GM19372 (cell line): ENCODE data around the gene H1-8.

Source experiments
- ATAC-seq: cut with Tn5 transposase; IDR thresholded peaks from one replicate; pipeline ENCODE4 v1.9.1; 2021; ENCODE audit warnings: mild to moderate bottlenecking, low read depth, moderate library complexity; ENCODE audit not compliant: unreplicated experiment

The H1-8 gene

DNA sequence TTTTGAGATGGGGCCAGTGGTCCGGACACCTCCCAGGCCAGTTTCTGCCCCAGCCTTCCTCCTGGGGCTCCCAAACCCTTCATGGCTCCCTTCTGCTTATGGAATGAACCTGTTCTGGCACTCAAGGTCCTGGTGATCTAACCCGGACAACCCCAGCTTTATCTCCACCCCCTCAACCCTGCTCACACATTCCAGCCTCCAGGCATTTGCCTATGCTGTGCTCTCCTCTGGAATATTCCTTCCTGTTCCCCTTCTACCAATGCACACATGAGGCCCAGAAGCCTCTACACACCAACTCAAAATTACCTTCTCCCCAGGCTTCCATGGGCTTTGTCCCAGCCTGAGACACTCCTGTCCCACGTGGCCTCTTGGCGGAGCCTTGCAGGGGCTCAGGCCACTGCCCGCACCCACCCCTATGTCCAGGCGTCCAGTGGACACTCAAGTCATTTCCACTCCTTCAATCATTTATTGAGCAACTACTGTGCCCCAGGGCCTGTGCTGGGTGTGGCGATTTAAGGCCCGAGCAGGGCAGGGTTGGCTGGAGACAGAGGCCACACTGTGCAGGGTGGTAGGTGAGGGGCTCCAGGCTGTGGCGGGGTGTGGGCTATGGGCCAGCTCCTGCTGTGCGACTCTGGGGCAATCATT, 44.7 kb downstream of the H1-8 start:
- no peak for ATAC-seq

DNA sequence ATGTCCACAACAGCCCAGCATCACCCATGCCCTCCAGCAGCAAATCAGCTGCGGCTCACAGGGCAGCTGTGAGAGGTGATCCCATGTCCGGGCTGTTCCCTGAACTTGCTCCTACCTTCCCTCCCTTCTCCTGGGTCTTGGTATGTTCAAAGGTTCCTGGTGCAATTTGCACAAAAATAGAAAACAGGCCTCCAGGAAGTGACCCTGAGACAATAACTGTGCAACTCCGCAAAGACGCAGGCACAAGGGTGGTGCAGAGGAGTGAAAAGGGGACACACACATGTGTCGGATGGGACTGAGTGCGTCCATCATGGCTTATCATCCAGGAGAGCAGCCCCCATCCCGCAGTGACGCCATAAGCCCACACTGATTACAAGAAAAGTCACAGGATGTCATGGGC, 47.2 kb downstream of the H1-8 start:
- no peak for ATAC-seq

DNA sequence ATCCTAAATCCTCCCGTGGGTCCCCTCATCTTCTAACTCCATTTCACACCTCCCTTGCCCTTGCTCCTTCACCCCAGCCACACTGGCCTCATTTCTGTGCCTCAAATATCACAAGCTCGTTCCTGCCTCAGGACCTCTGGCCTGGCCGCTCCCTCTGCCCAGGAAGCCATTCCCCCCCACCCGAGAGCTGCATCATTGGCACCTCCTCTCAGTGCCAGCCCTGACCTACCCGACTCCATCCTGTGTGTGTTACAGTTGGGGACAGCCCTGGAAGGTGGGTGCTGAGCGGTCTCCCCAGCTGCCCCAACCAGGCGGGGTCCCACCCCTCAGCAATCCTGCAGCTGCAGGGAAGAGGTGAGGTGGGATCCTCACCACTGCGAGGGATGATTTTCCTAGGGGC, 49.0 kb downstream of the H1-8 start:
- no peak for ATAC-seq

DNA sequence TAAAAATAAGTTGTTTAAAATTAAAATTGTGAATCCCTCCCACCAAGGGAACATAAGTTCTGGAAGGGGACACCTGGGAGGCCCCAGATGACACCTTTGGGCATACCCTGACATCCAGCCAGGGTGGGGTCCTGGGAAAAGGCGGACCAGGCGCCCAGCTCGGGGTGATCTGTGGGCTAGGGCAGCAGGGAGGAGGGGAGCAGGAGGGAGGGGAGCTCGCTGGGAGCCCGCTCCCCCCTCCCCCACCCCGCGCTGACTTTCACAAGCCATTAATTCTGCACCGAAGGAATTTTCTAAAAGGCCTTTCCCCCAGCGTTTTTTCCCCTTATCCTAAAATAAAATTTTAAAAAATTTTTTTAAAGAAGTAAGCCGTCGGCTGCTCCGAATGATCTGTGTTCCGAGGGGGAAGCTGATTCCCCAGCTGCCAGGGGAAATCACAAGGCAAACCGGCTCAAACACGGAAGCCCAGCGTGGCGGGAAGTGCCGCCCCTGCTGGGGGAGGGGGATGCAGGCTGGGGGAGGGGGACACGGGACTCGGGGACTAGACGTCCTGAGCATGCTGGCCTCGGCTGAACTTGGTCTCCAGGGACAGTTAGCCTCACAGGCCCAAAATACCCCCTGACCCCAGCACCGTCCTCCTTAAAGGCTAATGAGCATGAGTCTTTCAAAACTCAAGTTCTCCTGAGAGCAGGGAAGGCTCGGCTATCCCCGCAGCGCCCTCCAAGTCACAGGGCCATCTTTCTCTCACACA, 49.6 kb downstream of the H1-8 start:
- ATAC-seq = no peak

DNA sequence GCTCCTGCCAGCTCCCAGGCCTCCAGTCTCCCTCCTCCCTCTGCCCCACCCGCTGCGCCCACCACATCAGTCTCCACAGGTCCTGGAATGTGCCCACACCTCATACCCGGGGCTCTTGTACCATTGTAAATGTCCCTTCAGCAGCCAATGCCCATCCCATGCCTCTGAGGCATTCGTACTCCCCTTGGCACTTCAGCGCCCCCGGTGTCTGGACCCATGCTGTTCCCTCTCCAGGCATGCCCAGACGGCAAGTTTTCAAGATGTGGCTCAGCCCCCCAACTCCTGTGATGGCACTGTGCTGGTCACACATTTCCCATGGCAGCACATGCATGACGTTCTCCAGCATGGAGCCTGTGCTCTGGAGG, 50.2 kb downstream of the H1-8 start:
- no peak for ATAC-seq

DNA sequence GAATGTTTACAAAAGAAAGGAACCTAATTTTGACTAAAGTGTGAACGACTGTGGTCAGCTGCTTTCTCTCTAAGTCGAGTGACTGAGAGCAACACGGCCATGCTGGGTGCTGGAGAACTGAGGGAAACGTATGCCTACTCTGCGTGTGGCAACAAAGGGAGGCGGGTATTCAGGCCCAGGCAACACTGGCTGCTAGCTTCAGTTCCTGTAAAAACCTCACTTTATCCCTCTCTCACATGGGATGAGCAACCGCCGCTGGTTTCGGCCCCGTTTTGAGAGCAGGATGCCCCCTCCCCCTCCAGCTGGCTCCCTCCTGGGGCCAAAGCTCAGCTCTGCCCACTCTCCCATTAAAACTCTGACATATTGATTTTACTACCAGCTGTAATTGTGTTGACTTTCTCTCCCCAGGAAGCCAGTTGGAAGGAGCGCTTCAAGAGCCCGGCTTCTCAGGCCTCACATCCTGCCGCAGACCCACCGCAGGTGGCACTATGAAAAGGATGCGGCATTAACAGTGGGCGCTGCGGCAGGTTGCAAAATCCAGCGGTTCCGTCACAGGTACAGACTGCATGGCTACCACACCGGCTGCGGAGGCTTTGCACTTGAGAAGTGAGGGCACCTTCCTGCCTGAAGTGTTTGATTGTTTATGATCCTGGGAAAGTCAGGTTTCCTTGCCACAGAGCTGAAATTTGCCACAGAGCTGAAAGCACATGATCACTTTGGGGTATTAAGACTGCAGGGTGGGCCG, 50.8 kb downstream of the H1-8 start:
- no peak for ATAC-seq

DNA sequence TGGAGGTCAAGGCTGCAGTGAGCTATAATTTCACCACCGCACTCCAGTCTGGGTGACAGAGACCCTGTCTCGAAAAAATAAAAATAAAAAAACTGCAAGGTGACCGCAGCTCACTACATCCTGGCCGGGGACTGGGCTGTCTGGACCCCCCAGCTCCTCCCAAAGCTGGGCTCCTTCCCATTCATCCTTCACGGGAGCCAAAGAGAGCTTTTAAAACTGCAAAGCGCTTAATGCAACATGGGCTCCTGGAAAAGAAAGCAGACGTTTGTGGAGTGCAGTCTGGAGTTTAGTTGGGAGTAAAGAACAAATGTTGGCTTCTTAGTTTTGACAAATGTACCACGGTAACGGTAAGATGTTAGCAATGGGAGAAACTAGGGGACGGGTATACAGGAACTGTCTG, 51.4 kb downstream of the H1-8 start:
- ATAC-seq = no peak

DNA sequence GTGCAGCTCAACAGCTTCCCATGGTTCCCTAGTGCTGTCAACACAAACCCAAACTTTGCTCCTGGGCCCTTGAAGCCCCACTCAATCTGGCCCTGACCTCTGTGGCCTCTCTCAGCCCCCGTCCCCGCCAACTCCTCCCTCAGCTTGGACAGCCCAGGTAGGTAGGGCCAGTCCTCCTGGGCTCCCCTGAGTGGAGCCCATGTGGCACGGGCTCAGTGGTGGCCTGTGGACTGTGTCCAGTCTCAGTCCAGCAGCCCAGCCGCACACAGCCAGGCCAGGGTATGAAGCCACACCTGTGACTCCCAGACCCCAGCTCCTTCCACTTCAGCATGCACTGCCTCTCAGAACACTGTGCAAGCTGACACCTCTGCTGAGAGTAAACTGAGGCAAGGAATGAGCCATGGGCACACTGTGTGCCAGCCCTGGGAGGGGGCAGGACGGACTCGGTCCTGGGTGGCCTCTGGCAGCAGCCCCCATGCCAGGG, 52.0 kb downstream of the H1-8 start:
- ATAC-seq = no peak

DNA sequence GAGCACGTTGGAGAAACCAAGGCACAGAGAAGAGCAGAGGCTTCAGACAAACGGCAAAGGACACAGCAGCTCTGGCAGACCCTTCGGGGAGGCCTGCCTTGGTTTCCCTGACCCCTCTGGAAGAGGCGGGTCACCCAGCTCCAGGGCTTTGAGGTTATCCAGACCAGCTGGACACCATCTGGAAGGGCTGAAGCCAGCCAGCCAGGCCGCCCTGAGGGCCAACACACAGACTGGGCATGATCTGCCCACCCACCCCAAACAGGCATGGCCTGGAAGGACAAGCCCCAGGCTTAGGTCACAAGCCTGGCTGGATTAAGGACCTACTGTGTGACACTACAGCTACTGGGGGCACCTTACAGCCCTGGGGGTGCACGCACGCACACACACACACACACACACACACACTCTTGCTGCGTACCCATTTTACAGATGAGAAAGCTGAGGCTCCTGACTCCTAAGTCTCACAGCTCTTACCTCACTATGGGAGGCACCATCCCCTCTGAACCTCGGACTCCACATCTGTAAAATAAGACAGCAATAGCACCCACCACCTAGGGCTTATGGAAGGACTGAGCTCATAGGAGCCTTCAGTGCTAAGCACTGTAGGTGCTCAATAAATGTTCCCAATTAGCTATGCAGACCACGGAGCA, 52.7 kb downstream of the H1-8 start:
- ATAC-seq = no peak

DNA sequence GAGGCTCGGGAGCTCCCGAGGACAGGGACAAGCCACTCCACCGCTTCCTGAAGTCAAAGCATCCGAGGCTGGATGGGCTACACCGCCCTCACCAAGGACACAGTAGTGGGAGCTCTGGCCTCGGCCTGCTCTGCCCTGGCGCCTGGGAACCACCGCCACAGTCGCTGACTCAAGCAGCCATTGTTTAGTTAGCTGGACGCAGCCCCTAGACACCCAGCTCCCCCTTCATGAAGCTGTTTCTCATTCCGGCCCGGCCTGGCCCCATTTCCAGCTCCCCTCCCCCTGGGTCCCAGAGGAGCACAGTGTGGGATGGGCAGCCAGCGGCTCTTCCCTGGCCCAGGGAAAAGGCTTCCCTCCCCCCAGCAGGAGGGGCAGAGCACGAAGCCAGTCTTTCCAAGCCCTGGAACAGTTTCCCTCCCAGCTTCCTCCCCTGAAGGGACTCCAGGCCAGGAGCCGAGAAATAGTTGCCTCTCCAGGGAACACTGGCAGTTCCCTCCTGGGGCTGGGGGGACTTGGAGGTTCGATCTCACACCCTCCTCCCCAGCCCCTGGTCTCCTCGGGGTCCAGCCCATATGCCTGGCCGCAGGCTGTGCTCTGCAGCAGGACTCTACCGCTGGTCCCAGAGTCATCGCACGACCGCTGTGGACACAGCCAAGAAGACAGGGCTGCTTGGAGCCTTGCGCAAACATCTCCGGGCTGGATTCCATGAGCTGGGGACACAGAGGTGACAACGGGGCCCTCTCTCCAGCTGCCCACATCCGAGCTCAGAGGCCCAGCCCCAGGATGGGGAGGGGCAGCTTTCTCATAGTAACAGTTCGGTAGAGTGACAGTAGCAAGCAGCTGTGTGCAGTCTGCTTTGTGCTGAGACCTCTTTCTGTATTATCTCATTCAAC, 53.5 kb downstream of the H1-8 start:
- no peak for ATAC-seq

DNA sequence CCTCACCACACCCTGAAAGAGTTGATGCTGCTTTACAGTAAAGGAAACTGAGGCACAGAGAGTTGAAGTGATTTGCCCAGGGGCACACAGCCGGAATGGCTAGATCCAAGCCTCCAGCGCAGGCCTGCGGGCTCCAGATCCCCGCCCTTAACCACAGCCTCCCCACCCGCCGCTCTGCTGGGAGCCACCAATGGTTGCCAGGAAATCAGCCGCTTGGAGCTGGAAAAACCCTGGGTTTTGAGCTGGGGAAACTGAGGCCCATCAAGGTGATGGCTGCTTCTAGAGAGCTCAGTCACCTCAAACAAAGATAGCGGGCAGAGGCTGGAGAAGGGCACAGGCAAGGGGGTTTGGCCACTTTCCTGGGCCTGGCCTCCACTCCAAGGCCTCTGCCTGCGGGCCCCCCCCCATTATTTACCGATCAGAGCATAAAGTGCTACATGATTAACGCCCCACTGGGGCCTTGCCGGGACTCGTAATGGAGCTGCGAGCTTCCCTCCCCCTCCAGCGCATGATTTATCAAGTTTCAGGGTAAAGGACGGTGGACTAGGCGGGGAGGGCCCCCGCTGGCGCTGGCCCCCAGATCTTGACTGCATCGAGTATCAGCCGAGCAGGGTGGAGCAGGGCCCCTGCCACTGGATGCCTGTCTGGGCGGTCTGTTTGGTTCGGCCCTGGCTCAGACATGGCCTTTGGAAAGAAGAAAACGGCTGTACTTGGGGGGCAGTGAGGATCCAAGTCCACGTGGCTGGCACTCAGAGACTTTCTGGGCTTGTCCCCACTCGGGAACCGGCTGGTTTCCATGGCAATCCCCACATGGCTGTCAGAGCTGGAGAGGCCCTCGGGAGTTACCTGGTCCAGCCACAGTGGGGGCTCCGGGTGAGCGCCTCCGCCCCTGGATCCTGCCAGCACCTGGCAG, 54.4 kb downstream of the H1-8 start:
- ATAC-seq = no peak

DNA sequence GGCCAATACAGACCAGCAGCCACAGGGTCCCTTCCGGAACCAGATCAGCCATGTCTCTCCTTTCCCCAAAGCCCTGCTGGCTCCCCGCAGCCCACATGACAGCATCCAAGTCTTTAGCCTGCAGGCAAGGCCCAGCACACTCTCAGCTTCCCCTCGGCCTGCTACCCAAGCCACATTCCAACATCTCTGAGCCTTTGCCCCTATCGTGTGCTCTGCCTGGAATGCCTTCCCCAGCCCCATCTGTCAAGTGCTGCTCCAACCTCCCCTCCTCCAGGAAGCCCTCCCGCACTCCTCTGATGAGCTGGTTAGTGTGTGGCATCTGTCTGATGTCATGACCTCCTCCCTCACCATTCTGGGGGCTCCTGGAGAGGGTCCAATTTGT, 55.0 kb downstream of the H1-8 start:
- ATAC-seq = no peak

DNA sequence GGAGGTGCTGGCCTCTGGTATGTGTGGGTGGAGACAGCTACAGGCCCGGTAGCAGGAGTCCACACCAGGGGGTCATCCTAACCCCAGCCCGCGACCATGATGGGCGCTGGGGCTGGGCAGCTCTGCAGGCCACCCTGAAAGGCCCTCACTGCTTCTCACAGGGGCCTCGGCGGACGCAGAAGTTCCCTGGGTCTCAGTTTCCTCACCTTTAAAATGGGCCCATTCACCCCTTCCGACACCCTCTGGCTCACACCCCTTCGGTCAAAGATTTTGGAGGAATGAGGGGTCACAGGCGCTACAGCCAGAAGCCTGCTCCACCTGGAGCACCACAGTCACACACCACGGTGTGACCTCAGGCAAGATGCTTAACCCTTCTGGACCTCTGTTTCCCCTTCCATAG, 55.5 kb downstream of the H1-8 start:
- no peak for ATAC-seq

DNA sequence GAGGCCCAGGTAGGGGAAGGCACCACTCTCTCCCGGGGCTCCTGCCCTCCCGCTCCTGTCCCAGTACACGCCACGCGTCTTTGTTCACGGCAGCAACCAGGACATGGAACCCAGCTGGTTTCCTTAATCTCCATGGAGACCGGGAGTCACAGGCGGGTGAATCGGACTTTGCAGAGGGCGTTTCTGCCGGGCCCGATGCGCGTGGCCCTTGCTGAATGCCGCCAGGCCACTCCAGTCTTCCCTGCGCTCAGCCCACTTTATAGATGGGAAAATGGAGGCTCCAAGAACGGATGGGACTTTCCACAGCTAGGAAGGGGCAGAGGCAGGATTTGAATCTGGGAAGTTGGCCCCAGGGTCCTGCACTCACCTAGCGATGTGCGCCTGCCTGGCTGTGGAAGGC, 56.1 kb downstream of the H1-8 start:
- no peak for ATAC-seq

DNA sequence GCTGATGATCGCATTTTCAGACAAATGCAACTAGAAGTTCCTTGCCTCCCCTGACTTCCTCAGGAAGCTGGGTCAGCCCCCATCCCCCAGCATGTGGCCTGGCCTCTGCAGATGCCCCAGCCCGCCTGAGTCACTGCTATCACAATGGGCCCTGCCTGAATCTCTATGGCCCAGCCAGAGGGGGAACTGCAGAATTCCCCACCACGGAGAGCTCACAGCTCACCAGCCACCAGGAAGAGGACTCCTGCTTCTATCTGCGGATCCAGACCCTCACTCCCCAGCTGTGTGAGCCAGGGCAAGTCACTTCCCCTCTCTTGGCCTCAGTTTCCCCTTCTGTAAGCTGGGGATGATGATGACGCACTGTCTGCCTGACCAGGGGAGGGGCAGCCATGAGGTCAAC, 56.6 kb downstream of the H1-8 start:
- ATAC-seq = no peak

DNA sequence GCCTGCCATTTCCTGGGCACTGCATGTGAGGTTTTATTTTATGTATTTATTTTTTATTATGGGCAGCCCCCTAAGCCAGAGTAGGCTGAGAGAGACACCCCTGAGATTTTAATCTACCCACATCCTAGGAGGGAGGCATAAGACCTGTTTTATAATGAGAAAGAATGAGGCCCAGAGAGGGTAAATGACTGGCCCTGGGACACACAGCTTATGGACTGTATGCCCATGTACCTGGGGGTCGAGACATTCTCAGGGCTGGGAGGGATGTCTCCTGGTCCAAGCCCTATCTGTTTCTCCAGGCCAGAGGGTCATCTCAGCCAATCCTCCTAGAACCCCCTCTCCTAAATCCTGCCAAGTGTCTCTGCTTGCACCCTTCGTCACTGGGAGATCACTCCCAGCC, 57.4 kb downstream of the H1-8 start:
- no peak for ATAC-seq
